Suppressor macrophage (primary cell): ENCODE measurements around the gene KRTAP5-10.
"Not testable (repeated sequence)": the region's sequence is repeated elsewhere in the genome, so short reads cannot be mapped to it uniquely, and the experiment has no call there.

Source experiments
- DNase-seq, 4 experiments: peaks; one replicate each; pipeline ENCODE4 v3.0.0-alpha.2; 2020 to 2022
- total RNA-seq, 17 experiments: gene quantifications; one replicate each; lab custom pipeline; 2026; ENCODE audit warnings: mixed read lengths in 6 of 17, inconsistent platforms in 3 of 17; lab: John Stamatoyannopoulos, UW

KRTAP5-10 gene, protein sequence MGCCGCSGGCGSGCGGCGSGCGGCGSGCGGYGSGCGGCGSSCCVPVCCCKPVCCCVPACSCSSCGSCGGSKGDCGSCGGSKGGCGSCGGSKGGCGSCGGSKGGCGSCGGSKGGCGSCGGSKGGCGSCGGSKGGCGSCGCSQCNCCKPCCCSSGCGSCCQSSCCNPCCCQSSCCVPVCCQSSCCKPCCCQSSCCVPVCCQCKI
- 0 to 1.2 (median 0.02) reads per million in 17 experiments for total RNA-seq

DNA sequence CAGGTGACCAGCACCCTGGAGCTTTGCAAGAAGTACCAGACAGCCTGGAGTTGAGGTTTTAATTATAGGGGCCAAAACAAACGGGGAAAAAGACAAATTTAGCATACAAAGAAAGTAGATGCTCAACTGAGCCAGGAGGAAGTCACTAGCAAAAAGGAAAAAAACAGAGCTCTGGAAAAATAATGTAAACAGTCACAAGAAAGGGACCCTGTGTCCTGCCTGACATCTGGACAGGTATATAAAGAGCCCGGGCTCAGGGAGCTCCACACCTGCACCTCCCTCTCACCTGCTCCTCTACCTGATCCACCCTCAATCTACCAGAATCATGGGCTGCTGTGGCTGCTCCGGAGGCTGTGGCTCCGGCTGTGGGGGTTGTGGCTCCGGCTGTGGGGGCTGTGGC, at the start of gene KRTAP5-10:
TSS of gene KRTAP5-10 (plus strand) at position 301 of the 400 bp plus-strand sequence. CDS start at position 326, 25 bp downstream.
- no peak for DNase-seq

DNA sequence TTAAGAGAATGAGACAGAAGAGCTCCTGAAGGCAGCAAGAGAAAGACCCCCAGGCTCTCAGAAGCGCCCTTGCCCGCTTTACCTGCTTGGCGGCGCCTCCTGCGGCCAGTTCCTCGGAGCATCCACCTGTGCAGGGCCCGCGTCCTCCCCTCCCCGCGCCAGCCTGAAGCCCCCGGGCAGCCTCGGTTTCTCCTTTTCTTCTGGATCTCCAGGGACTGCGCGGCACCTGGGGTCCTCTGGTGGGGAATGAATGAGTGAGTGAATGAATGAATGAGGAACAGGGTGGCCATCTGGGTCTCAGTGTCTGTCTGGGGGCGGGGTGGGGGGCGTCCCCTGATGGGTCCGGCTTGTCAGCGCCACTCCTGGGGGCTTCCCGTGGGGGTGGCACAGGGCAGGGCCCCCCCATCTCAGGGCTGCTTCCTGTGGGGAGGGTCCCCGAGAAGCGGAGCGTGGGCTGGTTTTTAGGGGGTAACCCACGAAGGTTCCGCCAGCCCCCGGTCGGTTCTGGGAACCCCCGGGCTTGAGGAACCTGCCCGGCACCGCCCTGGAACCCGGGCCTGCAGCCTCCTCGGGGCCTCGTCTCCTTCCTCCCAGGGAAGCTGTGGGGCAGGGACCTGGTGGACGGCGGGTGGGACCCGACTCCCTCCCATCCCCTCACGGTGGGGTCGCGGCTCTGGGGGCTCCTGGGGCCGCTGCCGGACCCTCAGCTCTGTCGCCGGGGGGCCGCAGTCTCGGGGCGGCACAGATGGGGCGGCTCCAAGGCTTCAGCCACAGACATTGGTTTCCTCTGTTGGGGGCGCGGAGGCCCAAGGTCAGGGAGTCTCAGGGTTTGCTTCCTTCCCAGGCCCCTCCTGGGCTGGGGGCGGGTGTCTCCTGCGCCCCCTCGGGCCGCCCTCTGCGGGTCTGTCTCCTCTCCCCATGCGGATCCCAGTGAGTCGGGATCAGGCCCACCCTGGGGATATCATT, 46.6 kb upstream of the KRTAP5-10 start:
- DNase-seq = no peak

DNA sequence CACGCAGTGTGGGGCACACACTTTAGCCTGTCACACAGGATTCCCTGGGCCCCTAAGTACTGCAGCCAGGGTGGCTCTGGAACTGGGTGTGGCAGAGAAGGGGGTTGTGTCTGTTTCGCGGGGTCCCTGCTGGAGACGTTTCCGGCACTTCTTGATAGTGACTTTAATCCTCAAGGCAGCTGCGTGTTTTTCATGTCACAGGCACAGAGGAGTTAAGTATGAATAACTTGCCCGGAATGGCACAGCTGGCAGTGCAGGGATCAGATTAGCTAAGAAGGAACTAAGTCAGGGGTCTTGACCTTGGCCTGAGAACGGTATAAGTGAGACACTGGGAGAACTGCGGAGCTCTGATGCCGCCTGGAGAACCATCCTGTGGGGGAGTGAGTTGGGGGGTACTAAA, 45.8 kb upstream of the KRTAP5-10 start:
- DNase-seq = no peak

DNA sequence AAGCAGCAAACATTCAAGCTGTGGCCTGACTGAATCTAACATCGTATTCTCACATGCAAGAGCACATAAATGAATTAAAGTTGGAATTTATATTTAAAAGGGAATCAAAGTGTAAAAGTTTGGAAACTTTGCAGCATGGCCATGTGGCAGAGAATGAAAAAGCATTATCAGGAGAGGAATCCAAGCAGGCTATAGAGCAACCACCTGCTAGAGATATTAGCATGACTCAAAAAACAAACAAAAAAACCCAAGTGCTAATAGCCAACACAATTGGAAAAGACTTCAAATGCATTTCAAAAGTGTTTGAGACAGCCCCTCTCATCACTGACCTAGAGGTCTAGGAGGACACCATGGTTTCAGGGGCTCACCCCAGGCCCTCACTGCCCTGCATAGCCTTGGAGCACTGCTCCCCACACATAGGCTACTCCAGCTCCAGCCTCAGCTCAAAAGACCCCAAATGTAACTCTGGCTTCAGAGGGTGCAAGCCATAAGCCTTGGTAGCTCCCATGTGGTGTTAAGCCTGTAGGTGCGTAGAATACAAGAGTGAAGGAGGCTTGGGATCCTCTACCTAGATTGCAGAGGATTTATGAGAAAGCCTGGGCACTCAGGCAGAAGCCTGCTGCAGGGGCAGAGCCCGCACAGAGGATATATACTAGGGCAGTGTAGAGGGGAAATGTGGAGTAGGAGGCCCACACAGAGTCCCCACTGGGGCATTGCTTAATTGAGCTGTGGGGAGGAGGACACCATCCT, 40.0 kb upstream of the KRTAP5-10 start:
- no peak for DNase-seq

DNA sequence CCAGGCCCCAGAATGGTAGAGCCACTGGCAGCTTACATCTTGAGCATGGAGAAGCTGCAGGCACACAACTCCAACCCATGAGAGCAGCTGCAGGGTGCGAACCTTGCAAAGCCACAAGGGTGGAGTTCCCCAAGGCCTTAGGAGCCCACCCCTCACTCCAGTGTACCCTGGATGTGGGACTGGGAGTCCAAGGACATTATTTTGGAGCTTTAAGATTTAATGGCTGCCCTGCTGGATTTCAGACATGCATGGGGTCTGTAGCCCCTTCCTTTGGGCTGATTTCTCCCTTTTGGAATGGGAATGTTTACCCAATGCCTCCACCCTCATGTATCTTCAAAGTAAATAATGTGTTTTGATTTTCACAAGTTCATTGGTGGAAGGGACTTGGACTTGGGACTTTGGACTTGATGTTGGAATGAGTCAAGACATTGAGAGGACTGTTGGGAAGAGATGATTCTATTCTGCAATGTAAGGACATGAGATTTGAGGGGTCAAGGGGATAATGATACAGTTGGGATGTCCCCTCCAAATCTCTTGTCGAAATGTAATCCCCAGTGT, 39.3 kb upstream of the KRTAP5-10 start:
- no peak for DNase-seq

DNA sequence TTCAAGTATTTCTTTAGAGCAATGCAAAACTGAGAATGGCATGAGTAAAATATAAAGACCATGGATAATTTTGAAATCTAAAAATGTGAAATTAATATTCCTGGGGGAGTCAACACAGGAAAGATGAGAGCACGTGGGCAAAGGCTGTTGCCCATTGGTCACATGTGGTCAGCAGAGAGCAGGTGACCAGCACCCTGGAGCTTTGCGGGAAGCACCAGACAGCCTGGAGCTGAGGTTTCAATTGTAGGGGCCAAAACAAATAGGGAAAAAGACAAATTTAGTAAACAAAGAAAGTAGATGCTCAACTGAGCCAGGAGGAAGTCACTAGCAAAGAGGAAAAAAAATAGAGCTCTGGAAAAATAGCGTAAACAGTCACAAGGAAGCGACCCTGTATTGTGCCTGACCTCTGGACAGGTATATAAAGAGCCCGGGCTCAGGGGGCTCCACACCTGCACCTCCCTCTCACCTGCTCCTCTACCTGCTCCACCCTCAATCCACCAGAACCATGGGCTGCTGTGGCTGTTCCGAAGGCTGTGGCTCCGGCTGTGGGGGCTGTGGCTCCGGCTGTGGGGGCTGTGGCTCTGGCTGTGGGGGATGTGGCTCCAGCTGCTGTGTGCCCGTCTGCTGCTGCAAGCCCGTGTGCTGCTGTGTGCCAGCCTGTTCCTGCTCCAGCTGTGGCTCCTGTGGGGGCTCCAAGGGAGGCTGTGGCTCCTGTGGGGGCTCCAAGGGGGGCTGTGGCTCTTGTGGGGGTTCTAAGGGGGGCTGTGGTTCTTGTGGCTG, 38.4 kb upstream of the KRTAP5-10 start, which contains the start of gene KRTAP5-7:
TSS of gene KRTAP5-7 (plus strand) at position 472 of the 780 bp plus-strand sequence. CDS start at position 506, 34 bp downstream.
- DNase-seq = not testable (repeated sequence)

DNA sequence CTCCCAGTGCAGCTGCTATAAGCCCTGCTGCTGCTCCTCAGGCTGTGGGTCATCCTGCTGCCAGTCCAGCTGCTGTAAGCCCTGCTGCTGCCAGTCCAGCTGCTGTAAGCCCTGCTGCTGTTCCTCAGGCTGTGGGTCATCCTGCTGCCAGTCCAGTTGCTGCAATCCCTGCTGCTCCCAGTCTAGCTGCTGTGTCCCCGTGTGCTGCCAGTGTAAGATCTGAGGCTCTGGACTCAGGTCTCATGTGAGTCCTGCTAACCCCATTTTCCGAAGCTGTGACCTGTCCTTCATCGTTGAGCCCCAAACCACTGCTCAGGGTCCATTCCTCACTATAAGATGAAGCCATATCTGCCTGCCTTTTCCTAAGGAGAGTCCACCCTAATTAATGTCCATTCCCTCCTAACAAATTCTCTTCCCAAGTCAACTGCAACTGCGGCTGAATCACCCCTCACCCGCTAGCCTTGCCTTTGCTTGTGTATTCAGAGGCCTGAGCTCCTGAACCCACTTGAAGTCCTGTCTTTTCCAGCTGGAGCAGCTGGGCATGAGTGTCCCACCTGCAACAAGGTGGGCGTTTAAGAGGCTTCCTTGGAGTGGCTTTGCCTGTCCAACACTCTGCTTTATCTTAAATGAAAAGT, 37.7 kb upstream of the KRTAP5-10 start:
- DNase-seq = no peak

DNA sequence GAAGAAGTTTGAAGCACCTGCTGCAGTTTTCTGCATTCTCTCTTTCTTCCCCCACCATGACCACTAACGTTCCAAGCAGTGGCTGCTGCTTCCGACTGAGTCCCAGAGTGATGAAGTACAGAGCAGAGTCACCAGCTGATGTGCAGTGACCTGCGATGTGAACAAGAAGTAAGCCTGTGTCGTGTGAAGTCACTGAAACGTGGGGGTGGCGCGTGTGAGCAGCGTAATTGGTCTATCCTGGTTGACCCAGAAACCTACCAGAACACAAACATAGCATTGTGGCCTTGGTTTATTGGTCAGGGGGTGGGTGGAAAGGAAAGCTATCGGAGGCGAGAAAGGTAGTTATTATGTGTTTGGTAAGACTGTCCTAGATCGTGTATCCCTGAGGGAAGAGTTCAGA, 34.8 kb upstream of the KRTAP5-10 start:
- DNase-seq = no peak

DNA sequence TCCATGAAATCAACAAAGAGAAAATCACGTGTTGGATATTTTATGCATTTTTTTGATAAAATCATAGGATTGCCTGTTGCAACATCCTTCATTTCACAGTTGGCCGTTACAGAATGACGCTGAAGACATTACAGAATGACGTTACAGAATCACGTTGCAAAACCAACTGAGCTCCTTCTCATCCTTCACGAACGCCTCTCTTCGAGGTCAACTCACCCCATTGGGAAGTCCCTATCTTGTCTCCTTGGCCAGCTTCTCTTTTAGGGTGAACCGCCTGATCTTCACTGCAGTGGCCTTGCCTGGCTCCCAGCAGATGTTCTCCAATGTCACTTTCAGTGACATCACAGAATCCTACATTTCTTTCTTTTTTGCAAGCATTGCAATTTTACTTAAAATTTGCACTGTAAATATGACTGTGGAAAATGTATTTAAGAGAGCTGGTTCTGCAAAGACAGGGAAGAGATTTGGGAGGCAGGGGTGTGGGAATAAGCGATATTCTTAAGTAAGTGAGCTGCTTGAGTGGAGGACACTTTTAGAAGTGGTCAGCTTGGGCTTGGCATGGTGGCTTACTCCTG, 33.2 kb upstream of the KRTAP5-10 start:
- peak; percentile 46 to 90 (median 71) for DNase-seq

DNA sequence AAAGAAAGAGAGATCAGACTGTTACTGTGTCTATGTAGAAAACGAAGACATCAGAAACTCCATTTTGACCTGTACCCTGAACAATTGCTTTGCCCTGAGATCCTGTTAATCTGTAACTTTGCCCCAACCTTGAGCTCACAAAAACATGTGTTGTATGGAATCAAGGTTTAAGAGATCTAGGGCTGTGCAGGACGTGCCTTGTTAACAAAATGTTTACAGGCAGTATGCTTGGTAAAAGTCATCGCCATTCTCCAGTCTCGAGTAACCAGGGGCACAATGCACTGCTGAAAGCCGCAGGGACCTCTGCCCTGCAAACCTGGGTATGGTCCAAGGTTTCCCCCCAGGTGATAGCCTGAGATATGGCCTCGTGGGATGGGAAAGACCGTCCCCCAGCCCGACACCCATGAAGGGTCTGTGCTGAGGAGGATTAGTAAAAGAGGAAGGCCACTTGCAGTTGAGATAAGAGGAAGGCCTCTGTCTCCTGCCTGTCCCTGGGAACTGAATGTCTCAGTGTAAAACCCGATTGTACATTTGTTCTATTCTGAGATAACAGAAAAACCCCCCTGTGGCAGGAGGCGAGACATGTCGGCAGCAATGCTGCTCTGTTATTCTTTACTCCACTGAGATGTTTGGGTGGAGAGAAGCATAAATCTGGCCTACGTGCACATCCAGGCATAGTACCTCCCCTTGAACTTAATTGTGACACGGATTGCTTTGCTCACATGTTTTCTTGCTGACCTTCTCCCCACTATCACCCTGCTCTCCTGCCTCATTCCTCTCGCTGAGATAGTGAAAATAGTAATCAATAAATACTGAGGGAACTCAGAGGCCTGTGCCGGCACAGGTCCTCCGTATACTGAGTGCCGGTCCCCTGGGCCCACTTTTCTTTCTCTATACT, 30.4 kb upstream of the KRTAP5-10 start:
- DNase-seq = not testable (repeated sequence)

DNA sequence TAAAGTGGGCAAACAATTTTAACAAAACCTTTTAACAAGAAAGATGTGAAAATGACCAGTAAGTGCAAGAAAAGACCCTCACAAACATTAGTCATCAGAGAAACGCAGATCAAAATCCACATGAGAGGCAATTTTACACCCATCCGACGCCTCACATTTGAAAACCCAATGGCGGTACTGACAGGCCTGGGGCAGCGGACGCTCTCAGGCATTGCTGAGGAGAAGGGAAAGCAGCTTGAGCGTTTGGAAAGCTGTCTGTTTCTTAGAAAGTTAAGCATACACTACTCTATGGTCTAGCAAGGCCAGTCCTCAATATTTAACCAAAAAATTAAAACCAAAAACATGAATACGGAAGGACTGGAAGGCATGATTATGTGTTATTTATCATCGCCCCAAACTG, 29.5 kb upstream of the KRTAP5-10 start:
- DNase-seq = no peak

DNA sequence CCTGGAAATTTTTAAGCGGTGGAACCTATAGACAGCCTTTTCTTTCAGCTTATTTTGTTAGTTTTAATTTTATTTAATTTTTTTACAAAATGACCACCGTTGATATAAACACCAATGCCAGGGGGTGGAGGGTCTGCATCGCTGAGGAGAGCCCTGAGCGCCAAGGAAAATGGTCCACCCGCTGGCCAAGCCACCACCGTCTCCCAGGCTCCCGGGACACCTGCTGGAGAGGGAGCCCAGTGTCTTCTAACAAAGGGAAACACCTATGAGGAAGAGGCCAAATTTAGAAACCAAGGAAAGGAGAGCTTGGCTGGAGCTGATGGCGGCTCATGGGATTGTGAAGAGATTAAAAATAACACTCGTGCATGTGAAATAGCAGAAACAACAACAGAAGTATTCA, 27.8 kb upstream of the KRTAP5-10 start:
- DNase-seq = no peak

DNA sequence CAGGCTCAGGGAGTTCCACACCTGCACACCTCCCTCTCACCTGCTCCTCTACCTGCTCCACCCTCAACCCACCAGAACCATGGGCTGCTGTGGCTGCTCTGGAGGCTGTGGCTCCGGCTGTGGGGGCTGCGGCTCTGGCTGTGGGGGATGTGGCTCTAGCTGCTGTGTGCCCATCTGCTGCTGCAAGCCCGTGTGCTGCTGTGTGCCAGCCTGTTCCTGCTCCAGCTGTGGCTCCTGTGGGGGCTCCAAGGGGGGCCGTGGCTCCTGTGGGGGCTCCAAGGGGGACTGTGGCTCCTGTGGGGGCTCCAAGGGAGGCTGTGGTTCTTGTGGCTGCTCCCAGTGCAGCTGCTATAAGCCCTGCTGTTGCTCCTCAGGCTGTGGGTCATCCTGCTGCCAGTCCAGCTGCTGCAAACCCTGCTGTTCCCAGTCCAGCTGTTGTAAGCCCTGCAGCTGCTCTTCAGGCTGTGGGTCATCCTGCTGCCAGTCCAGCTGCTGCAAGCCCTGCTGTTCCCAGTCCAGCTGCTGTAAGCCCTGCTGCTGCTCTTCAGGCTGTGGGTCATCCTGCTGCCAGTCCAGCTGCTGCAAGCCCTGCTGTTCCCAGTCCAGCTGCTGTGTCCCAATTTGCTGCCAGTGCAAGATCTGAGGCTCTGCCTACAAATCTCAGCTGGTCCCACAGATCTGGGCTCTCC, 27.2 kb upstream of the KRTAP5-10 start, which contains the start of gene KRTAP5-8:
TSS of gene KRTAP5-8 (plus strand) at position 49 of the 689 bp plus-strand sequence. CDS start at position 80, 31 bp downstream.
- DNase-seq = not testable (repeated sequence)

DNA sequence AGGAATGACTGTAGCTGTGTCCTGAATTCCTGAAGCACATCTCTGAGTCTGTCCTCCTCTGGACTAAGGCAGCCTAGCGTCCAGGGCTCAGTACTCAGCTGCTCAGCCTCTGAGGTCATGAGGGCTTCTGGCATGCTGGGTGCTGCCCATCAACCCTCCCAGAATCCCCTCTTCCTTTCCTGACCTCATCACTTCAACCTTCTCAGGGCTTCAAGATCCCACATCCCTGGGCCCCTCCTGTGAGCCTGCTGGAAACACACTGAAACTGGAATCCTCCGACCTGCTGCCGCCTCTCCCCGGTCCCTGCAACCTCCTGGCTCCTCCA, 26.7 kb upstream of the KRTAP5-10 start:
- DNase-seq = no peak

DNA sequence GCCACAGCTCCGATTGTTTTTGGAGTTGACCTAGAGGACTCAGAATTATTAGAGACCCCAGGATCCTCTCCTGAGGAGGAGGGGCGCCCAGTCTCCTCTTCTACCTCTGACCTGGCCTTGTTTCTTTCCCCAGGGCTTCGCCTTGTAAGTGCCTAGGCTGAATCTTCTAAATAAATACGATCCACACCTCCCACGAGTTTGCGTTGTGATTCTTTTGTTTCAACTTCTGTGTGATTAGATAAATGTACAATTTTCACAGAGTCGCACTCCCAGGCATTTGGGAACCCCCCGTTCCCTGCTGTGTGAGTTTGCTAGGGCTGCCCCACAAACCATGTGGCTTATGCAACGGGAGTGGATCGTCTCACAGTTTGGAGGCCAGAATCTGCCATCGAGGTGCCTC, 26.3 kb upstream of the KRTAP5-10 start:
- DNase-seq = no peak

DNA sequence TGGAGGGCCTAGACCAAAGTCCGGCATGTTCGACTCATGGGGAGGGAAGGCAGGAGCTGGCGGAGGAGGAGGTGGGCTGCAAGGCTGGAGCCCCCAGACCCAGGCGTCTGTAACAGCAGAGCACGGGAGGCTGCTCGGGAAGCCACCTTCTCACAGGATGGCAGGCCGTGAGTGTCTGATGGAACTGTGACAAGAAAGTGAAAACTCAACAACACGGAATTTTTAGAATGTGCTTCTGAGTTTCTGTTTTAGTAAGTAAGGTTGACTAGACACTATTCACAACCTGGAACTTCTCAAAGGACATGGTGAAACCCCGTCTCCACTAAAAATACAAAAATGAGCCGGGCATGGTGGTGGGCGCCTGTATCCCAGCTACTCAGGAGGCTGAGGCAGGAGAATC, 25.4 kb upstream of the KRTAP5-10 start:
- not testable (repeated sequence) for DNase-seq

DNA sequence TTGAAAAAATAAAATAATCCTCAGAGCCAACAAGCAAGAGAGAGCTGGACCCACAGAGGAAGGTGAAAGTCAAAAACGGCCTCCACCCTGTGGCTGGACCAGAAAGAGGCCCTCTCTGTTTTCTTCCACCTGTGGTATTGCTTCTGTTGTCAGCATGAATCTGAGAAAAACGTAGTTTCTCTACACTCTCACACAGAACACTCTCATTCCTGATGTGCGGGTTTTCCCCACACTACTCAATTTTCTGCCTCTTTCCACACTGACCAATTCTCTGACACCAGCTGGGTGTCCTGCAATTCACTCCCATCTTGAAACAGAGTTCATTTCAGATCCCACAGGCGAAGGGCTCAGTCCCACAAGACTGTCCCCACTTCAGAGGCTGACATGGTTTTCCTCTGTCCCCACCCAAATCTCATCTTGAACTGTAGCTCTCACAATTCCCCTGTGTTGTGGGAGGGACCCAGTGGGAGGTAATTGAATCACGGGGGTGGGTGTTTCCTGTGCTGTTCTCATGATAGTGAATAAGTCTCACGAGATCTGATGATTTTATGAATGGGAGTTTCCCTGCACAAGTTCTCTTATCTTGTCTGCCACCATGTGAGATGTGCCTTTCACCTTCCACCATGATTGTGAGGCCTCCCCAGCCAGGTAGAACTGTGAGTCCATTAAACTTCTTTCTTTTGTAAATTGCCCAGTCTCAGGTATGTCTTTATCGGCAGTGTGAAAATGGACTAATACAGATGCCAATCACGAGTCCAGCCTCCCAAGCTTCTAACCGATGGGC, 24.6 kb upstream of the KRTAP5-10 start:
- DNase-seq = not testable (repeated sequence)

DNA sequence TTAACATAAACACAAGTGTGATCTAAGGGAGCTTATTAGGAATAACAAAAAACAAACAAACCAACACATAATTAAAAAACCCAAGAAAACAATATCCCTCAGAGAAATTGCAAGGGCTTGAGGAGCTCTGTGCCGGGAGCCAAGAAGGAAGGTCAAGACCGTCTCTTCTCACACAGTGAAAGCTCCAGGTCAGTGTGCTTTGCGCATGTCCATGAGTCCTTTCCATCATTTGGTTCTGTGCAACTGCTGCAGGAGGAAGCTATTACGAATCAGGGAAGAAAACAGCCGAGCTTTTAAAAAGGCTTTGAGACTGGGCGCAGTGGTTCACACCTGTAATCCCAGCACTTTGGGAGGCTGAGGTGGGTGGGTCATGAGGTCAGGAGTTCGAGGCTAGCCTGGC, 23.0 kb upstream of the KRTAP5-10 start:
- no peak for DNase-seq
